ENCODE results near the gene DUSP14. TPM values are rescaled to one million over a fixed set of nuclear protein-coding genes. Genes with fewer than 3 reads are reported as not detected.

Gene DUSP14
- total RNA-seq, 2 donors from 2014 or later, result 35.3 to 39.6 TPM

GRCh38 chr17:37470181-37470580 lies 19.5 kb upstream of the DUSP14 start:
- H3K4me1 ChIP-seq, result no peaks in the 10 kb centered on the region
- H3K27ac ChIP-seq, result no peak overlapping the region
- no peak for TF ChIP-seq CTCF (IDR thresholded peaks at IDR 0.05)
- no peak overlapping the region for H3K4me3 ChIP-seq
- no peak for DNase-seq (ENCODE audit: low spot score)
- H3K36me3 ChIP-seq, result peaks cover 71% of the 10 kb centered on the region
- no peaks in the 10 kb centered on the region for H3K9me3 ChIP-seq
- no peaks in the 10 kb centered on the region for H3K27me3 ChIP-seq

- peaks cover 0 to 34% of the 10 kb centered on the region in 2 donors for H3K4me1 ChIP-seq
- no peaks in the 10 kb centered on the region for H3K9me3 ChIP-seq
- no peaks in the 10 kb centered on the region for H3K27me3 ChIP-seq
- peak overlapping the region; percentile 26 to 80 for H3K27ac ChIP-seq
- H3K36me3 ChIP-seq, result peaks cover 47% of the 10 kb centered on the region
- H3K4me3 ChIP-seq, result no peak overlapping the region
- TF ChIP-seq CTCF (IDR thresholded peaks at IDR 0.05), result no peak
- DNase-seq (ENCODE audit: low spot score), result no peak
These were observed 13.8 kb upstream of the DUSP14 start for GRCh38 chr17:37475731-37476420.

GRCh38 chr17:37476431-37477120 lies 13.1 kb upstream of the DUSP14 start:
- DNase-seq (ENCODE audit: low spot score), result no peak

GRCh38 chr17:37478187-37478586 lies 11.5 kb upstream of the DUSP14 start:
- Histone ChIP-seq H3K27ac (peak overlapping the region; percentile 26 to 80), H3K9me3 (no peaks in the 10 kb centered on the region), H3K27me3 (no peaks in the 10 kb centered on the region), H3K4me1 (peaks cover 0 to 42% of the 10 kb centered on the region in 2 donors), H3K4me3 (no peak overlapping the region), H3K36me3 (peaks cover 26% of the 10 kb centered on the region)
- DNase-seq (ENCODE audit: low spot score), result peak; percentile 76
- TF ChIP-seq CTCF (IDR thresholded peaks at IDR 0.05), result no peak

More at GRCh38 chr17:37476431-37477120, 13.1 kb upstream of the DUSP14 start:
- H3K27ac ChIP-seq, result peak overlapping the region; percentile 26 to 80
- no peak for TF ChIP-seq CTCF (IDR thresholded peaks at IDR 0.05)
- H3K4me3 ChIP-seq, result no peak overlapping the region
- H3K36me3 ChIP-seq, result peaks cover 40% of the 10 kb centered on the region
- no peaks in the 10 kb centered on the region for H3K27me3 ChIP-seq
- H3K4me1 ChIP-seq, result peaks cover 0 to 34% of the 10 kb centered on the region in 2 donors
- no peaks in the 10 kb centered on the region for H3K9me3 ChIP-seq

- H3K4me1 ChIP-seq, result peaks cover 0 to 47% of the 10 kb centered on the region in 2 donors
These were observed 10.7 kb upstream of the DUSP14 start for GRCh38 chr17:37479025-37479424.

More at GRCh38 chr17:37479025-37479424, 10.7 kb upstream of the DUSP14 start:
- peak overlapping the region in 1 of 2 donors; percentile 26 for H3K27ac ChIP-seq
- no peak for TF ChIP-seq CTCF (IDR thresholded peaks at IDR 0.05)
- no peaks in the 10 kb centered on the region for H3K9me3 ChIP-seq
- no peak for DNase-seq (ENCODE audit: low spot score)
- H3K4me3 ChIP-seq, result no peak overlapping the region
- H3K27me3 ChIP-seq, result no peaks in the 10 kb centered on the region
- peaks cover 19% of the 10 kb centered on the region for H3K36me3 ChIP-seq

Measured in right atrium auricular region (tissue), 2 donors.